ENCODE results near the gene C12orf42. TPM values are rescaled to one million over a fixed set of nuclear protein-coding genes. Genes with fewer than 3 reads are reported as not detected.

The C12orf42 gene
- total RNA-seq = not detected in 2 replicates

DNA sequence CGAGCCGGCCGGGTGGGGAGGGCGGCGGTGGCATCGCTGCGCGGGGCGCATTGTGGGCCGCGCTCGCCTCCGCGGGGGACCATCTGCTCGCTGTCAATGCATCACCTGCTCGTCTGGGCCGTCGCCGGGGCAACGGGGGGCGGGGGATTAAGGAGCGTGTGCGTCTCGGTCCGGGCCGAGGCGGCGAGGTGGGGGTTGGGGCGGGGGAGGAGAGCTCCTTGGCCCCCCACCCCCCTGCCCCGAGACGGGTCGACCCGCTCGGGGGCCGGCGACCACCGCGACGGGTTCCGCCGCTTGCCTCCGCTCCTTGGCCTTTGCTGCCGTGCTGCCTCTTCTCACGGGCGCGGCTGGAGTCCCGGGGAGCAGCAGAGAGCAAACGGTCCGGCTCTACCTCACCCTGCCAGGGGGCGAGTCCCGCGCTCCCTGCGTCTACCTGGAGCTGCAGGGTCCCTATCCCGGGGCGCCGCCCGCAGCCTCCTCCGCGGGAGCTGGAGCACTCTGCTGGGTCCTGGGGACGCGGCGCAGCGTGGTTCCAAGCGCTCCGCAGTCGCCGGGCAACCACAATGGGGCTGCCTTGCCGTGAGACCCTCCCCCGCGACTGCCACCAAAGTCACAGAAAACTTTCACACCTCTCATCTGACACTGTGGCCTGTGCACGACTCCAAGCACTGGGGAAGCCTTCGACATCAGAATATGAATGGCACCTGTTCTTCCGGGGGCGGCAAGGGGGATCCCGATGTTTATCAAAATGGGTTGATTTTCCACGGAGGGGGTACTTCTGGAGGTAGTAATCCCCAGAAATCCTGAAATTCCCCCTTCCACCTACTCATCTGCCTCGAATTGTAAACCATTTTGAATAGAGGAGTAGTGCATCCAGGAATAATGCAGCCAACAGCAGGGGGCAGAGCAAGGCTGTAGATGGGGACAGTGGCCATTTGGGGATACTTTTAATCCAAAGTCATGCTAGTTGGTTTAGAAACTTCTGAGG is at the start of gene C12orf42:
TSS of gene C12orf42 (minus strand) at position 500 of the 988 bp plus-strand sequence. CDS start 17,542 bp downstream, outside the sequence.
- TF ChIP-seq, protein P1, sequence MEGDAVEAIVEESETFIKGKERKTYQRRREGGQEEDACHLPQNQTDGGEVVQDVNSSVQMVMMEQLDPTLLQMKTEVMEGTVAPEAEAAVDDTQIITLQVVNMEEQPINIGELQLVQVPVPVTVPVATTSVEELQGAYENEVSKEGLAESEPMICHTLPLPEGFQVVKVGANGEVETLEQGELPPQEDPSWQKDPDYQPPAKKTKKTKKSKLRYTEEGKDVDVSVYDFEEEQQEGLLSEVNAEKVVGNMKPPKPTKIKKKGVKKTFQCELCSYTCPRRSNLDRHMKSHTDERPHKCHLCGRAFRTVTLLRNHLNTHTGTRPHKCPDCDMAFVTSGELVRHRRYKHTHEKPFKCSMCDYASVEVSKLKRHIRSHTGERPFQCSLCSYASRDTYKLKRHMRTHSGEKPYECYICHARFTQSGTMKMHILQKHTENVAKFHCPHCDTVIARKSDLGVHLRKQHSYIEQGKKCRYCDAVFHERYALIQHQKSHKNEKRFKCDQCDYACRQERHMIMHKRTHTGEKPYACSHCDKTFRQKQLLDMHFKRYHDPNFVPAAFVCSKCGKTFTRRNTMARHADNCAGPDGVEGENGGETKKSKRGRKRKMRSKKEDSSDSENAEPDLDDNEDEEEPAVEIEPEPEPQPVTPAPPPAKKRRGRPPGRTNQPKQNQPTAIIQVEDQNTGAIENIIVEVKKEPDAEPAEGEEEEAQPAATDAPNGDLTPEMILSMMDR (conservative IDR thresholded peaks at IDR 0.05; ENCODE audit: low read depth, low read length) = peak; percentile 83
- H3K4me3 ChIP-seq (ENCODE audit: low read depth, low read length) = peak within 1 kb of the TSS; percentile 51
- no peak for DNase-seq (ENCODE audit: low read depth)

DNA sequence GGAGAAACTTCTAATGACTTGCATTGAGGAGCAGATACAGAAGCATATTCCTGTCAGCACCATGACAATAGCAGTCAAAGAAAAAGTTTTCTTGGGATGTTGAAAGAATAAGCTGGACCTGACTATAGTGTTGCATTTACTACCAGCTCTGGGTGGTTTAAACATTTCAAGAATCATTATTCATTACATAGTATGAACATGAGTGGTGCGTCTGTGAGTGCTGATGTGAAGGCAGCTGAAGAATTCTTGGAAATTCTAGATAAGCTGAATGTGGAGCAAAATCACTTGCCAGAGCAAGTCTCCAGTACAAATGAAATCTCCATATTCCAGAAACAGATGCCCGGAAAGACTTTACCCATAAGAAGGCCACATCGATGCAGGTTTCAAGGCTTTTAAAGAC is 46.3 kb upstream of the C12orf42 start:
- no peak for DNase-seq (ENCODE audit: low read depth)
- TF ChIP-seq, protein P1 (conservative IDR thresholded peaks at IDR 0.05; ENCODE audit: low read depth, low read length) = no peak
- H3K4me3 ChIP-seq (ENCODE audit: low read depth, low read length) = no peak overlapping the region

DNA sequence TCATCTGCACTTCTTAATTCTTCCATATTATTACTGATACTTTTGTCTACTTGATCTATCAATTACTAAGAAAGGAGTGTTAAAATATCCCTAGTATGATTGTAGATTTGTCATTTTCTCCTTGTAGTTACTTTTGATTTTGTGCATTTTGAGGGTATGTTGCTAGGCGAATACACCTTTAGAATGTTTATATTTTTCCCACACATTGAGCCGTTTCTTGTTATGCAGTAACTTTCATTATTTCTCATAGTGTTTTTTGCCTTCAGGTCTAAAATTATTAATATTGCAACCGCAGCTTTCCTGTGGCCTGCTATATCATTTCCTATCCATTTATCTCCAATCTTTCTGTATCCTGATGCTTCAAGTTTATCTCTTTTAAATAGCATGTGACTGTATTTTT is 44.6 kb upstream of the C12orf42 start:
- TF ChIP-seq, protein P1 (conservative IDR thresholded peaks at IDR 0.05; ENCODE audit: low read depth, low read length) = no peak
- DNase-seq (ENCODE audit: low read depth) = no peak
- H3K4me3 ChIP-seq (ENCODE audit: low read depth, low read length) = no peak overlapping the region

DNA sequence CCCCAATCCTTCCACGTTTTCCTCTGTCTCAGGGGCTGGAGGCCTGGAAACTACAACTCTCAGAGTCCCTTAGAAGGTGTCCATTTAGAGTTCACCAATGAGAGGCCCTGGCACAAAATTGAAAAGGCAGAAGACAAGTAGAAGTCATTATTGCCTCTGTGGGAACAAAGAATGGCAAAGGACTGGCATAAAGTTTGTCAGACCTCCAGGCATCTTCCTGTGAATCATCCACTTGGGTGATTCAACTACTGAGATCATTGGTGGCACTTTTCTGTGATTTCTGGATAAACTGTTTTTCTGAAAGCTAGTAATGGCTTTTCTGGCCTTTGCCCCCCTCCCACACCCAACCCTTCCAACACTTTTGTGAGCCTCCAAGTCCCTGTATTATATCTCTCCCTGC is 42.6 kb upstream of the C12orf42 start:
- H3K4me3 ChIP-seq (ENCODE audit: low read depth, low read length) = no peak overlapping the region
- no peak for DNase-seq (ENCODE audit: low read depth)
- TF ChIP-seq, protein P1 (conservative IDR thresholded peaks at IDR 0.05; ENCODE audit: low read depth, low read length) = no peak

DNA sequence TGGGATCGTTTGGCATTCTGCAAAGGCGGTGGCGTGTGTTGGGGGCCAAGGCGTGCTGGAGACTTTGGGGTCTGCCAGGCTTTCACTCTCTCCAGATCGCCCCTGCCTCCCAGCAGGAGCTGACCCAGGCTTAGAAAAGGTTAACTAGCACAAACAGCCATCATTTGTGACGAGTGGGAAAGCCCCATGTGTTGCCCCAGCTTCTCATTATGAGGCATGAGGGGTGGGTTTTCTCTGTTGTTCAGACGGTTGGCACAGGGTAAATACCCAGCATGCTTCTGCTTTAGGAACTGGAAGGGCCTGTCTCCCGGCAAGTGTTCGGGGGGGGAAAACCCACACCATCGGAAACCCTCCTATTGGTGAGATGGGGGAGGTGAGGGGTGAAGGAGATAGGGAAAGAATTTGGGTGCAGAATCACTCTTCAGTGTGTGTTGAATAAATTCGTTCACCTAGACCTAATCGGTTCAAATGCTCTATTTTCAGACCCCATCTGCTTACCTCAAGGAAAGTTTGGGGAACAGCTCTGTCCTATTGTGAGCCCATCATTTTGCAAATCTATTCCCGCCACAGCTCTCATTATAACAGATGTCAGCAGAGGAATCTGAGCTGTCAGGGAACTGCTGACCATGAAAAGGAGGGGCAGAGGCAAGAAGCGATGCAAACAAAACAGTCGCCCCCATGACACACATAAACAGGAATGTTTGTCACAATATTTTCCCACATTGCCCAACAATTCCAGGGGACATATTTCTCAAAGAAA is 34.7 kb upstream of the C12orf42 start:
- no peak overlapping the region for H3K4me3 ChIP-seq (ENCODE audit: low read depth, low read length)
- DNase-seq (ENCODE audit: low read depth) = no peak
- TF ChIP-seq, protein P1 (conservative IDR thresholded peaks at IDR 0.05; ENCODE audit: low read depth, low read length) = no peak

DNA sequence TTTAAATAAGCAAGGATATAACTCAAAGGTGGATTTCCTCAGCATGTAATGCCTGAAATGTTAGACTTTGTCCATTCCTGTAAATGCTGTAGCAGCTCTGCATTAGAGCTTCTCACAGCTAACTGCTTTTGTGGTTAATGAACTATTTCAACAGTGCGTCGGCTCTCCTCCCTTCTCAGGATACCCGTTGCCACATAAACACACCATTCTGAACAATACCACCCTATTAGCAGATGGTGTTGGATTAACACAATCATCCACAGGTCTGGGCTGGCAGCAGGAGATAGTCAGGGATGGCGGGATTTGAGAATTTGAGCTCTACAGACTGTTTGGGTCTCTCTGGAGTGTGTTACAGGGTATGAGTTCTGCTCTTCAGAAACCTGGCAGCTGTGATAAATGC is 33.5 kb upstream of the C12orf42 start:
- TF ChIP-seq, protein P1 (conservative IDR thresholded peaks at IDR 0.05; ENCODE audit: low read depth, low read length) = no peak
- H3K4me3 ChIP-seq (ENCODE audit: low read depth, low read length) = no peak overlapping the region
- DNase-seq (ENCODE audit: low read depth) = no peak
